Transverse colon (tissue), 4 donors: ENCODE results near the gene MRPL34. TPM values are rescaled to one million over a fixed set of nuclear protein-coding genes. Genes with fewer than 3 reads are reported as not detected.

Experiments
- DNase-seq: peaks from one replicate; pipeline ENCODE4 v3.0.0-alpha.2; 2019
- H3K27ac ChIP-seq, 4 donors: fragments of 200-600 bp; sonication (generic); 2 replicates each; pipeline ENCODE4 v1.5.1; 2016 to 2018; ENCODE audit warnings: inconsistent platforms in 4 of 4
- H3K27me3 ChIP-seq: fragments of 200-600 bp; sonication (generic); 2 replicates; pipeline ENCODE4 v1.5.1; 2017; ENCODE audit warnings: inconsistent platforms
- H3K36me3 ChIP-seq, 4 donors: fragments of 200-600 bp; sonication (generic); 2 replicates each; pipeline ENCODE4 v1.5.1; 2017 to 2019; ENCODE audit warnings: inconsistent platforms in 4 of 4
- H3K4me1 ChIP-seq, 4 donors: fragments of 200-600 bp; sonication (generic); 2 replicates each; pipeline ENCODE4 v1.5.1; 2017 to 2020; ENCODE audit warnings: inconsistent platforms in 4 of 4
- H3K4me3 ChIP-seq, 4 donors: fragments of 200-600 bp; sonication (generic); 1 replicate in 1 of 4; 2 replicates in 3 of 4; pipeline versions ENCODE4 v1.5.1 to v1.6.1; 2017 to 2019; ENCODE audit warnings: inconsistent platforms in 4 of 4
- H3K9me3 ChIP-seq, 2 donors: fragments of 200-600 bp; sonication (generic); 2 replicates each; pipeline ENCODE4 v1.5.1; 2017 to 2019; ENCODE audit warnings: inconsistent platforms in 2 of 2
- EP300 ChIP-seq: sonication (generic); formaldehyde crosslinking; IDR thresholded peaks from one replicate; pipeline ENCODE4 v1.6.1; 2017; ENCODE audit warnings: antibody characterized with exemption, low read depth
- POLR2A ChIP-seq: fragments of 450-650 bp; IDR thresholded peaks from one replicate; pipeline ENCODE4 v1.6.1; 2016; ENCODE audit warnings: antibody characterized with exemption, mild to moderate bottlenecking, moderate library complexity
- POLR2AphosphoS5 ChIP-seq, 3 donors: sonication (generic); formaldehyde crosslinking; IDR thresholded peaks; one replicate each; pipeline ENCODE4 v1.6.1; 2016; ENCODE audit warnings: antibody characterized with exemption in 3 of 3
- WGBS, 2 donors: methylation state at CpG; one replicate each; pipeline ENCODE4 v1.1.5; 2018; ENCODE audit warnings: low coverage in 1 of 2; 5-methylcytosine and 5-hydroxymethylcytosine counted together
- in situ Hi-C, 4 donors: fragments of 200-750 bp; cut with MboI; loops; one replicate each; pipeline versions ENCODE4 v1.15.0 to v1.15.1; 2017; ENCODE audit warnings: low sequenced_read_pairs in 3 of 4, low pct_ligation_motif_present in 1 of 4, low pct_unique_long_range_greater_than_20kb in 1 of 4
- intact Hi-C: fragments of 100-400 bp; cut with DNase I; formaldehyde crosslinking; loops from one replicate; pipeline ENCODE4 v1.15.1; 2023; ENCODE audit warnings: low total_unique reads
- total RNA-seq, 4 donors: library from RNA; depleted of rRNA; stranded (reverse); fragments of >200 nt; gene quantifications; one replicate each; pipeline ENCODE4 v1.1.0, GENCODE V29; 2016
- TF ChIP-seq, protein P1 (sequence below), 5 experiments: fragments of 200-600 bp in 3 of 5; fragments of 450-650 bp in 2 of 5; sonication (generic) in 3 of 5; IDR thresholded peaks; 1 replicate in 2 of 5; 2 replicates in 3 of 5; pipeline ENCODE4 v1.5.1; 2016 to 2017; ENCODE audit warnings: antibody characterized with exemption in 5 of 5, inconsistent platforms in 3 of 5, mild to moderate bottlenecking in 2 of 5, moderate library complexity in 1 of 5

The MRPL34 gene
- total RNA-seq, 4 donors from 2014 or later = 243 to 390 (median 272) TPM

DNA sequence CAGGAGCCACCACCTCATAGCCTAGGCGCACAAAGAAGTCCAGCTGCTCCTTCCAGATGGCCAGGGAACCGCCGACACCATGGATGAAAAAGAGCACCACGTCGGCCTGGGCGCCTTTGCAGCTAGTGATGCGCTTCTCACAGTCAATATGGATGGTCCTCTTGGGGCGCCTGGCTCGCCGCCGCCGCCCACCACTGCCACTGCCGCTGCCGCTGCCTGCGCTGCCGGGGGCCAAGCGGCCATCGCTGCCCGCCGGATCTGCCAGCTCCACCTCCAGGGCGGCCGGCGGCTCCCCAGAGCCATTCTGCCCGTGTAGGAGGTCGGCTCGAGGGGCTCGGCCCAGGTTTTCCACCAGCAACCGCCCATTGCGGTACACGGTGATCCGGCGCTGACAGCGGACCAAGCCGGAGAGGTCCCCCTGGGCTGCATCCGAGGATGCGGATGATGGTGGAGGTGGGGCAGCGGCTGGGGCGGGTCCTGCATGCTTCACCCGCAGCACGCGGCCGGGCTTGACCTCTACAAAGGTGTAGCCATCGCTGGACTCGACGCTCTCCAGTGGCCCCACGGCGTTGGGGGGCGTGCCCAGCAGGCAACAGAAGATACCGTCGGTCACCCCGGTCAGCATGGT, 4.6 kb upstream of the MRPL34 start:
- peaks cover 24 to 32% (median 26%) of the 10 kb centered on the region in 4 donors for H3K4me1 ChIP-seq
- in situ Hi-C loops (no loop called here), intact Hi-C loops (no loop called here)
- no peak overlapping the region for H3K4me3 ChIP-seq
- H3K9me3 ChIP-seq = no peaks in the 10 kb centered on the region
- H3K36me3 ChIP-seq = no peaks in the 10 kb centered on the region
- no peak overlapping the region for H3K27ac ChIP-seq
- no peak for DNase-seq
- no peaks in the 10 kb centered on the region for H3K27me3 ChIP-seq
- no peak for TF ChIP-seq POLR2AphosphoS5 (IDR thresholded peaks at IDR 0.05)
- no peak for TF ChIP-seq POLR2A
- no peak for TF ChIP-seq EP300
- TF ChIP-seq, protein P1, sequence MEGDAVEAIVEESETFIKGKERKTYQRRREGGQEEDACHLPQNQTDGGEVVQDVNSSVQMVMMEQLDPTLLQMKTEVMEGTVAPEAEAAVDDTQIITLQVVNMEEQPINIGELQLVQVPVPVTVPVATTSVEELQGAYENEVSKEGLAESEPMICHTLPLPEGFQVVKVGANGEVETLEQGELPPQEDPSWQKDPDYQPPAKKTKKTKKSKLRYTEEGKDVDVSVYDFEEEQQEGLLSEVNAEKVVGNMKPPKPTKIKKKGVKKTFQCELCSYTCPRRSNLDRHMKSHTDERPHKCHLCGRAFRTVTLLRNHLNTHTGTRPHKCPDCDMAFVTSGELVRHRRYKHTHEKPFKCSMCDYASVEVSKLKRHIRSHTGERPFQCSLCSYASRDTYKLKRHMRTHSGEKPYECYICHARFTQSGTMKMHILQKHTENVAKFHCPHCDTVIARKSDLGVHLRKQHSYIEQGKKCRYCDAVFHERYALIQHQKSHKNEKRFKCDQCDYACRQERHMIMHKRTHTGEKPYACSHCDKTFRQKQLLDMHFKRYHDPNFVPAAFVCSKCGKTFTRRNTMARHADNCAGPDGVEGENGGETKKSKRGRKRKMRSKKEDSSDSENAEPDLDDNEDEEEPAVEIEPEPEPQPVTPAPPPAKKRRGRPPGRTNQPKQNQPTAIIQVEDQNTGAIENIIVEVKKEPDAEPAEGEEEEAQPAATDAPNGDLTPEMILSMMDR (IDR thresholded peaks at IDR 0.05) = no peak
- 95% methylated on average over 43 of the region's 51 CpGs; no CpG with 5 or more reads in 1 of the 2 donors for WGBS, 2 donors

DNA sequence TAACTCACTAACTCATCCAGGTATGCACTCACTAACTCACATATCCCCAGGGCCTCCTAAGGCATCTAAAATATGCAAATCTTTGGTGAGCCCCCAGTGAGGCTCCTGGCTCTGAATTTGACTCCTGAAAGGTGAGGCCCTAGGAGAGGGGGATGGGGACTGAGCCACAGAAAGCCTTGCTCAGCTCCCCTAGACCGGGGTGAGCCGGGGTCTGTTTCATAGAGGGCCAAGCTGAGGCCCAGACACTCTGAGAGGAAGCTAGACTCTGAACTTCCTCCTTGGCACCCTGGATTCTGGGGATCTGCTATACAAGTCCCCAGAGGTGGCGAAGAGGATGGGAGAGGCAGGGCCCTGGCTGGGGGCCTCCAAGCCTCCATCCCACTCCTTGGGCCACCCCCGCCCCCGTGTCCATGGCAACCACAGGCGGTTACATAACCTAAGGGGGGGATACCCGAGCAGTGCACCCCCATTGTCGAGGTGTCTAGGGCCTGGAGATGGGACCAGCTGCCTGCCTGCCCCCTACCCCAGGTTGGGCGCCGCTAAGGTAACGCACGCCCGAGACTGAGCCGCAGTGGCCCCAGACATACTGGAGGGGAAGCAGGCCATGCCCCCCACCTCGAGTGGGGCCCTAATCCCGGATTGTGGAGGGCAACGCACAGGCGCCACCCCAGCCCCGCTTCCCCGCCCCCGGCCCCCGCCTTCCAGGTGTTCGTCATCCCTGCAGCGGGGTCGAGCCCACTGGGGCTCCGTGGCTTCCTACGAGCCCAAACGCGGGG, 3.1 kb upstream of the MRPL34 start:
- H3K36me3 ChIP-seq = no peaks in the 10 kb centered on the region
- TF ChIP-seq POLR2A (no peak), POLR2AphosphoS5 (IDR thresholded peaks at IDR 0.05) (no peak), EP300 (no peak)
- TF ChIP-seq, protein P1 (IDR thresholded peaks at IDR 0.05) = no peak
- DNase-seq = no peak
- H3K4me3 ChIP-seq = peak overlapping the region; percentile 62 to 74 (median 68)
- H3K9me3 ChIP-seq = no peaks in the 10 kb centered on the region
- intact Hi-C loops = no loop called here
- in situ Hi-C loops = no loop called here
- peaks cover 34 to 46% (median 37%) of the 10 kb centered on the region in 4 donors for H3K4me1 ChIP-seq
- no peaks in the 10 kb centered on the region for H3K27me3 ChIP-seq
- peak overlapping the region; percentile 90 to 98 (median 94) for H3K27ac ChIP-seq
- WGBS, 2 donors = 42% methylated on average over 8 of the region's 29 CpGs; no CpG with 5 or more reads in 1 of the 2 donors

DNA sequence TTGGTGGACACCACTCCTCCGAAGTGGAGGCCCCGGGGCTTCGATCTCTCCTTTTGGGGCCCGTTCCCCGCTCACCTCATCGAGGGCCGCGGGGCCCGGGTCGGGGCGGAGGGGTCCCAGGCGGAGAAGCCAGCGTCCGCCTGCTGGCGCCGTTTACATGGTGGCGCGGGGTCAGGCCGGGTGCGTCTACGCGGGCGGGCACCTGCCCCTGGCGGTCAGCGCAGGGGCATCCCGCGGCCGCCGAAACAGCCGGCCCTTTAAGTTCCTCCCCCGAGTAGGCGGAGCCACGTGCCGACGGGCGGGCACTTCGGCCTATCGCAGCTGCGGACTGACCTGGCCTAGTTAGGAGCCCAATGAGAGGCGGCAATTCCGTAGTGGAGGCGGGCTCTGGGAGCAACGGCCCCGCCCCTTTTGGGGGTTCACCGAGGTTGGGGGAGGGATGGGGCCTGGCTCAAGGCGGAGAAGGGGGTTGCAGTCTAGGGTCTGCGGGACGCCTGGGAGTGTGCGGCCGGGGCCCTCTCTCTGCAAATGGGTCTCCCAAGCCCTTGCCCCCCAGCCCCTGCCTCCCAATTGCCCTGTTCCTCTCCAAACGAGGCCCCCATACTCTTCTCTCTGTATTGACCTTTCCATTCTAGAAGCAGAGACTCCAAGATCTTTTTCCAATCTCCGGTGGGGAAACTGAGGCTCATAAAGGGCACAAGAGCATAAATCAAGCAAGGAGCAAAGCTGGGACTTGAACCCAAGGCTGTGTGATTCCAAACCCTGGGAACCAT, 2.3 kb upstream of the MRPL34 start, which contains the start of gene ABHD8:
Gene ABHD8 (minus strand): TSS at position 259 of the 773 bp plus-strand sequence. CDS start 1,809 bp downstream, outside the sequence.
- Histone ChIP-seq H3K27me3 (no peaks in the 10 kb centered on the region), H3K4me1 (peaks cover 34 to 50% (median 37%) of the 10 kb centered on the region in 4 donors), H3K36me3 (no peaks in the 10 kb centered on the region), H3K4me3 (peak within 1 kb of the TSS; percentile 62 to 74 (median 68)), H3K9me3 (no peaks in the 10 kb centered on the region), H3K27ac (peak within 1 kb of the TSS; percentile 90 to 98 (median 94))
- in situ Hi-C loops = no loop called here
- WGBS, 2 donors = 0 to 2% methylated on average over 4 to 35 of the region's 52 CpGs
- intact Hi-C loops = no loop called here
- TF ChIP-seq POLR2AphosphoS5 (IDR thresholded peaks at IDR 0.05) (peak; percentile 60 to 74 (median 74)), POLR2A (no peak), EP300 (no peak)
- TF ChIP-seq, protein P1 (IDR thresholded peaks at IDR 0.05) = peak; percentile 68 to 88 (median 73)
- DNase-seq = peak; percentile 98

DNA sequence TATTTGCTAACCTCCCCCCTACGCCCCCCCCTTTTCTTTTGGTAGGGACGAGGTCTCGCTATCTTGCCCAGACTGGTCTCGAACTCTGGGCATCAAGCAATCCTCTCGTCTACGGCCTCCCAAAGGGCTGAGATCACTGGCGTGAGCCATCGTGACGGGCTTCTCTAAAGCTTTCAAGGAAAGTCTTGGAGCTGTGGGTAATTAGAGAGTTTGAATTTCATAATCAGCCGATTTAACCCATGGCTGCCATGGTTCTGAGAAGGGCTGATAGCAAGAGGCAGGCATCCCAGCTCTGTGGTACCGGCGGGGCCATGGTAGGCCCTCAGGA, 1.8 kb upstream of the MRPL34 start:
- peak overlapping the region; percentile 90 to 98 (median 94) for H3K27ac ChIP-seq
- 73% methylated on average over 12 of the region's 12 CpGs; no CpG with 5 or more reads in 1 of the 2 donors for WGBS, 2 donors
- no peaks in the 10 kb centered on the region for H3K27me3 ChIP-seq
- H3K9me3 ChIP-seq = no peaks in the 10 kb centered on the region
- H3K36me3 ChIP-seq = no peaks in the 10 kb centered on the region
- peaks cover 34 to 55% (median 39%) of the 10 kb centered on the region in 4 donors for H3K4me1 ChIP-seq
- DNase-seq = no peak
- intact Hi-C loops (no loop called here), in situ Hi-C loops (no loop called here)
- TF ChIP-seq, protein P1 (IDR thresholded peaks at IDR 0.05) = no peak
- TF ChIP-seq POLR2A (no peak), POLR2AphosphoS5 (IDR thresholded peaks at IDR 0.05) (no peak), EP300 (no peak)
- no peak overlapping the region for H3K4me3 ChIP-seq
